Left lung (tissue), 10 donors: ENCODE results near the gene RALGPS2. TPM values are rescaled to one million over a fixed set of nuclear protein-coding genes. Genes with fewer than 3 reads are reported as not detected.

Source experiments
- ATAC-seq: fragments of 200-7000 bp; cut with Tn5 transposase; one replicate; pipeline ENCODE4 v1.9.1; 2020; ENCODE audit warnings: moderate library complexity
- DNase-seq, 4 donors: peaks; one replicate each; pipeline ENCODE4 v3.0.0-alpha.2; 2013 to 2020
- H3K27ac ChIP-seq, 2 donors: fragments of 200-600 bp; sonication (generic) in 1 of 2; one replicate each; pipeline versions ENCODE4 v1.5.0 to v1.8.0; 2020 to 2021
- H3K27me3 ChIP-seq, 2 donors: fragments of 200-600 bp; sonication (generic) in 1 of 2; one replicate each; pipeline versions ENCODE4 v1.5.0 to v1.8.0; 2020 to 2021
- H3K36me3 ChIP-seq, 2 donors: fragments of 200-600 bp; sonication (generic) in 1 of 2; one replicate each; pipeline versions ENCODE4 v1.5.0 to v1.8.0; 2020 to 2021
- H3K4me1 ChIP-seq, 2 donors: fragments of 200-600 bp; one replicate each; pipeline ENCODE4 v1.8.0; 2021
- H3K4me3 ChIP-seq, 2 donors: fragments of 200-600 bp; sonication (generic) in 1 of 2; one replicate each; pipeline versions ENCODE4 v1.5.0 to v1.8.0; 2020 to 2021; ENCODE audit warnings: mild to moderate bottlenecking in 1 of 2
- H3K9me3 ChIP-seq, 2 donors: fragments of 200-600 bp; sonication (generic) in 1 of 2; one replicate each; pipeline versions ENCODE4 v1.5.0 to v1.8.0; 2020 to 2021
- CTCF ChIP-seq, 2 donors: fragments of 200-600 bp; sonication (generic) in 1 of 2; IDR thresholded peaks; one replicate each; pipeline versions ENCODE4 v1.5.0 to v1.8.0; 2021; ENCODE audit warnings: antibody characterized with exemption in 2 of 2
- intact Hi-C, 2 donors: fragments of 100-400 bp; cut with DNase I; formaldehyde crosslinking; loops; one replicate each; pipeline versions ENCODE4 v1.11.2 to v1.14.2; 2022
- polyA plus RNA-seq, 6 donors: library from polyadenylated mRNA; unstranded; fragments of 120-200 nt; gene quantifications; one replicate each; pipeline ENCODE4 v1.2.1, GENCODE V29; 2013; ENCODE audit not compliant: insufficient read length in 6 of 6
- total RNA-seq, 2 donors: library from RNA; stranded (reverse); fragmentation: NEBNext Ultra II Directional; extraction: Animal tissue kit (Norgen Biotek cat#: 25700); gene quantifications; one replicate each; pipeline ENCODE4 v1.2.1, GENCODE V29; 2021
- donor health status: DM: no; HTN: yes; CAD: no.
- donor health status: DM: no; HTN: no; CAD: no.

RALGPS2 gene
- total and polyA plus RNA-seq, 8 donors = 9.0 to 24.5 (median 20.9) TPM

- Histone ChIP-seq H3K27ac (no peak overlapping the region), H3K4me1 (no peaks in the 10 kb centered on the region), H3K36me3 (no peaks in the 10 kb centered on the region), H3K4me3 (no peak overlapping the region), H3K9me3 (no peaks in the 10 kb centered on the region), H3K27me3 (no peaks in the 10 kb centered on the region)
- TF ChIP-seq CTCF (IDR thresholded peaks at IDR 0.05) = no peak
- ATAC-seq = no peak
- DNase-seq = no peak
- intact Hi-C loops = no loop called here
Observed at GRCh38 chr1:178953538-178954324, 228.7 kb downstream of the RALGPS2 start.

GRCh38 chr1:178954325-178954690 lies 229.3 kb downstream of the RALGPS2 start:
- H3K27me3 ChIP-seq = no peaks in the 10 kb centered on the region
- intact Hi-C loops = no loop called here
- H3K4me3 ChIP-seq = no peak overlapping the region
- no peaks in the 10 kb centered on the region for H3K9me3 ChIP-seq
- TF ChIP-seq CTCF (IDR thresholded peaks at IDR 0.05) = no peak
- H3K36me3 ChIP-seq = no peaks in the 10 kb centered on the region
- H3K27ac ChIP-seq = no peak overlapping the region
- no peak for DNase-seq
- H3K4me1 ChIP-seq = no peaks in the 10 kb centered on the region
- ATAC-seq = no peak

- no peak overlapping the region for H3K27ac ChIP-seq
- ATAC-seq (no peak), DNase-seq (no peak)
- H3K4me3 ChIP-seq = no peak overlapping the region
- no peaks in the 10 kb centered on the region for H3K9me3 ChIP-seq
- no peaks in the 10 kb centered on the region for H3K4me1 ChIP-seq
- no peak for TF ChIP-seq CTCF (IDR thresholded peaks at IDR 0.05)
- H3K27me3 ChIP-seq = no peaks in the 10 kb centered on the region
- intact Hi-C loops = no loop called here
- no peaks in the 10 kb centered on the region for H3K36me3 ChIP-seq
Observed at GRCh38 chr1:178954937-178955336, 229.9 kb downstream of the RALGPS2 start.

- no peak for ATAC-seq
Observed at GRCh38 chr1:178955391-178955954, 230.4 kb downstream of the RALGPS2 start.

More at GRCh38 chr1:178955391-178955954, 230.4 kb downstream of the RALGPS2 start:
- DNase-seq = no peak
- no peak overlapping the region for H3K4me3 ChIP-seq
- no peaks in the 10 kb centered on the region for H3K4me1 ChIP-seq
- TF ChIP-seq CTCF (IDR thresholded peaks at IDR 0.05) = no peak
- H3K9me3 ChIP-seq = no peaks in the 10 kb centered on the region
- intact Hi-C loops = no loop called here
- no peak overlapping the region for H3K27ac ChIP-seq
- H3K36me3 ChIP-seq = no peaks in the 10 kb centered on the region
- no peaks in the 10 kb centered on the region for H3K27me3 ChIP-seq
